HCT116 (cell line): ENCODE data around the gene ABCC9.

Source experiments
- EZH2 ChIP-seq: fragments of 200-600 bp; sonication (generic); IDR thresholded peaks from 2 replicates; pipeline ENCODE4 v1.6.1; 2017; ENCODE audit warnings: antibody characterized with exemption, mixed run types
- EZH2phosphoT487 ChIP-seq: fragments of 200-600 bp; IDR thresholded peaks from 2 replicates; pipeline ENCODE4 v1.6.1; 2018; ENCODE audit warnings: antibody characterized with exemption, borderline replicate concordance
- FOSL1 ChIP-seq: IDR thresholded peaks from 2 replicates; pipeline ENCODE4 v1.6.1; 2012; ENCODE audit warnings: low read depth
- POLR2AphosphoS5 ChIP-seq: IDR thresholded peaks from 2 replicates; pipeline ENCODE4 v1.6.1; 2011; ENCODE audit warnings: mild to moderate bottlenecking, low read depth, low read length, moderate library complexity
- RAD21 ChIP-seq: IDR thresholded peaks from 2 replicates; pipeline ENCODE4 v1.6.1; 2012; ENCODE audit warnings: low read depth, mild to moderate bottlenecking
- YY1 ChIP-seq: IDR thresholded peaks from 2 replicates; pipeline ENCODE4 v1.6.1; 2011; ENCODE audit warnings: low read length, low read depth, moderate library complexity, mild to moderate bottlenecking; ENCODE audit not compliant: insufficient replicate concordance; ENCODE audit errors: extremely low read depth
- TF ChIP-seq, protein P1 (sequence below), 3 experiments: fragments of 200-600 bp in 1 of 3; sonication (generic) in 1 of 3; IDR thresholded peaks in 2 of 3; conservative IDR thresholded peaks in 1 of 3; 2 replicates each; pipeline ENCODE4 v1.5.1; 2012 to 2017; ENCODE audit warnings: low read depth in 2 of 3, low read length in 2 of 3, antibody characterized with exemption in 1 of 3, borderline replicate concordance in 1 of 3, control low read depth in 1 of 3, mild to moderate bottlenecking in 1 of 3, mixed read lengths in 1 of 3, mixed run types in 1 of 3, moderate library complexity in 1 of 3; ENCODE audit not compliant: insufficient read depth in 1 of 3
- TF ChIP-seq, protein P2 (sequence below): IDR thresholded peaks from 2 replicates; pipeline ENCODE4 v1.6.1; 2012

DNA sequence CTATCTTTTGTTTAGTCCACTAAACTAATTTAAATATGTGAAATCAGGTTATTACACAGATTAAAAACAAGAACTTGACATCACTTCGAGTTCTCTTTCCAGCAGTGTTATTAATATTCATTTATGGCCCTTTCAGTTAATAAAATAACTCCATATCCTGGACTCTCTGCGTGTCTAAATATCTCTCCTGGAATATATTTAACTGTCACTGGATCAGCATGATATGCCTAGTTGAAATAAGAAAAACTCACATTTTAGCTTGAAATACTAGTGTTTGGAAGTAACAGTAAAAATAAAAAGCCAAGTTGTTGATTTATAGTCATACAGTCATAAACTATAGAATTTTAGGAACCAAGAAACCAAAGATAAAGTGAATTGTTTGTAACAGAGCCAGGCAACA lies 45.6 kb downstream of the ABCC9 start:
- TF ChIP-seq POLR2AphosphoS5 (no peak), EZH2 (no peak), RAD21 (no peak), EZH2phosphoT487 (no peak), FOSL1 (no peak), YY1 (no peak)
- TF ChIP-seq, protein P1, sequence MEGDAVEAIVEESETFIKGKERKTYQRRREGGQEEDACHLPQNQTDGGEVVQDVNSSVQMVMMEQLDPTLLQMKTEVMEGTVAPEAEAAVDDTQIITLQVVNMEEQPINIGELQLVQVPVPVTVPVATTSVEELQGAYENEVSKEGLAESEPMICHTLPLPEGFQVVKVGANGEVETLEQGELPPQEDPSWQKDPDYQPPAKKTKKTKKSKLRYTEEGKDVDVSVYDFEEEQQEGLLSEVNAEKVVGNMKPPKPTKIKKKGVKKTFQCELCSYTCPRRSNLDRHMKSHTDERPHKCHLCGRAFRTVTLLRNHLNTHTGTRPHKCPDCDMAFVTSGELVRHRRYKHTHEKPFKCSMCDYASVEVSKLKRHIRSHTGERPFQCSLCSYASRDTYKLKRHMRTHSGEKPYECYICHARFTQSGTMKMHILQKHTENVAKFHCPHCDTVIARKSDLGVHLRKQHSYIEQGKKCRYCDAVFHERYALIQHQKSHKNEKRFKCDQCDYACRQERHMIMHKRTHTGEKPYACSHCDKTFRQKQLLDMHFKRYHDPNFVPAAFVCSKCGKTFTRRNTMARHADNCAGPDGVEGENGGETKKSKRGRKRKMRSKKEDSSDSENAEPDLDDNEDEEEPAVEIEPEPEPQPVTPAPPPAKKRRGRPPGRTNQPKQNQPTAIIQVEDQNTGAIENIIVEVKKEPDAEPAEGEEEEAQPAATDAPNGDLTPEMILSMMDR (IDR thresholded peaks at IDR 0.05 in 2 of 3, conservative IDR thresholded peaks at IDR 0.05 in 1 of 3; ENCODE audit: borderline replicate concordance in 1 of 3, insufficient read depth in 1 of 3, low read depth in 2 of 3, low read length in 2 of 3), result no peak
- TF ChIP-seq, protein P2, sequence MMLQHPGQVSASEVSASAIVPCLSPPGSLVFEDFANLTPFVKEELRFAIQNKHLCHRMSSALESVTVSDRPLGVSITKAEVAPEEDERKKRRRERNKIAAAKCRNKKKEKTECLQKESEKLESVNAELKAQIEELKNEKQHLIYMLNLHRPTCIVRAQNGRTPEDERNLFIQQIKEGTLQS, result no peak
